ENCODE results near the gene AP2M1. TPM values are rescaled to one million over a fixed set of nuclear protein-coding genes. Genes with fewer than 3 reads are reported as not detected.

Gene AP2M1
- polyA plus RNA-seq, 3 donors = 121 to 313 (median 264) TPM

Other genes starting within 250 kb of the AP2M1 start
- gene ABCC5, start 157.0 kb upstream of the AP2M1 start, polyA plus RNA-seq = 10 to 100 TPM in 1 of 3 donors, 1 to 10 TPM in 2; 6.0 to 10.8 (median 8.5) TPM
- not detected for gene HTR3D, start 143.1 kb upstream of the AP2M1 start, polyA plus RNA-seq
- not detected for gene HTR3C, start 121.8 kb upstream of the AP2M1 start, polyA plus RNA-seq
- not detected for gene HTR3E, start 77.8 kb upstream of the AP2M1 start, polyA plus RNA-seq
- 10 to 100 TPM; 24.4 to 38.0 (median 26.3) TPM for gene EIF2B5, start 39.5 kb upstream of the AP2M1 start, polyA plus RNA-seq
- gene DVL3, start 19.5 kb upstream of the AP2M1 start, polyA plus RNA-seq = 10 to 100 TPM; 27.3 to 31.8 (median 29.0) TPM
- 10 to 100 TPM; 37.4 to 57.2 (median 42.4) TPM for gene ABCF3, start 11.3 kb downstream of the AP2M1 start, polyA plus RNA-seq
- 1 to 10 TPM in 1 of 3 donors, under 1 TPM in 1, not detected in 1; 0.33 to 4.4 TPM for gene VWA5B2, start 54.7 kb downstream of the AP2M1 start, polyA plus RNA-seq
- gene ALG3, start 74.1 kb downstream of the AP2M1 start, polyA plus RNA-seq = 10 to 100 TPM; 22.6 to 43.9 (median 35.4) TPM
- 1 to 10 TPM; 2.1 to 8.0 (median 4.4) TPM for gene EEF1AKMT4, start 74.8 kb downstream of the AP2M1 start, polyA plus RNA-seq
- 10 to 100 TPM in 1 of 3 donors, under 1 TPM in 1, not detected in 1; 0.06 to 15.6 TPM for gene CAMK2N2, start 86.7 kb downstream of the AP2M1 start, polyA plus RNA-seq
- gene ECE2, start 101.2 kb downstream of the AP2M1 start, polyA plus RNA-seq = 1 to 10 TPM in 1 of 3 donors, not detected in 2; 5.5 TPM
- 100 to 1,000 TPM in 2 of 3 donors, 10 to 100 TPM in 1; 74.6 to 181 (median 139) TPM for gene PSMD2, start 124.4 kb downstream of the AP2M1 start, polyA plus RNA-seq
- 100 to 1,000 TPM; 114 to 271 (median 178) TPM for gene EIF4G1, start 139.8 kb downstream of the AP2M1 start, polyA plus RNA-seq
- 10 to 100 TPM in 2 of 3 donors, 1 to 10 TPM in 1; 7.6 to 16.5 (median 13.9) TPM for gene FAM131A, start 162.7 kb downstream of the AP2M1 start, polyA plus RNA-seq
- 1 to 10 TPM; 2.8 to 4.3 (median 3.1) TPM for gene CLCN2, start 186.8 kb downstream of the AP2M1 start, polyA plus RNA-seq
- 10 to 100 TPM; 55.7 to 89.0 (median 61.4) TPM for gene POLR2H, start 186.9 kb downstream of the AP2M1 start, polyA plus RNA-seq
- 1 to 10 TPM in 2 of 3 donors, under 1 TPM in 1; 0.98 to 1.3 (median 1.0) TPM for gene THPO, start 203.4 kb downstream of the AP2M1 start, polyA plus RNA-seq
- gene CHRD, start 205.2 kb downstream of the AP2M1 start, polyA plus RNA-seq = 10 to 100 TPM; 10.1 to 30.1 (median 14.2) TPM